ENCODE results near the gene ADAMTS2. TPM values are rescaled to one million over a fixed set of nuclear protein-coding genes. Genes with fewer than 3 reads are reported as not detected.

ADAMTS2 gene
- total and polyA plus RNA-seq, 2 of the 4 experiments (the other 2 are of a cell fraction), result 19.0 to 58.8 TPM

Small RNA genes lying within 50 kb of the gene (microRNA-seq; reads per million reads assigned to microRNA genes)
- gene AC109479.2 (ENCODE audit: insufficient read depth, insufficient read length), result not detected

Small RNA genes lying within 50 kb of the gene (small RNA-seq; reads per million reads assigned to genes)
- 0 reads per million in 5 experiments for gene AC109479.2

Other genes with a start within 250 kb of the ADAMTS2 start
- 19.5 and 27.8 TPM in 2 replicates for gene RUFY1, start 205.1 kb upstream of the ADAMTS2 start, total RNA-seq (2012; rRNA removed)
- 21.4 and 21.8 TPM in 2 replicates for gene RUFY1, start 205.1 kb upstream of the ADAMTS2 start, polyA plus RNA-seq (2012; rRNA removed)